DMS 273 treated with DMSO at 0.1 percent for 48 hours (cell line): ENCODE results near the gene CASP2.
"Not testable (repeated sequence)": the region's sequence is repeated elsewhere in the genome, so short reads cannot be mapped to it uniquely, and the experiment has no call there.

Experiments
- DNase-seq: peaks from one replicate; lab custom pipeline; 2025; lab: John Stamatoyannopoulos, UW

Gene CASP2

GRCh38 chr7:143264196-143264568 is 24.0 kb upstream of the CASP2 start:
- DNase-seq = not testable (repeated sequence)

GRCh38 chr7:143265017-143265693 is 23.0 kb upstream of the CASP2 start:
- no peak for DNase-seq

GRCh38 chr7:143269251-143269650 is 18.9 kb upstream of the CASP2 start:
- DNase-seq = no peak

GRCh38 chr7:143271240-143271639 is 16.9 kb upstream of the CASP2 start:
- no peak for DNase-seq

- no peak for DNase-seq
These were observed 15.3 kb upstream of the CASP2 start for GRCh38 chr7:143272871-143273270.

- no peak for DNase-seq
These were observed 8.7 kb upstream of the CASP2 start for GRCh38 chr7:143279186-143280098.

- DNase-seq = no peak
These were observed 8.0 kb upstream of the CASP2 start for GRCh38 chr7:143280160-143280559.

GRCh38 chr7:143280566-143280965 is 7.6 kb upstream of the CASP2 start:
- DNase-seq = no peak

GRCh38 chr7:143281529-143281928 is 6.6 kb upstream of the CASP2 start:
- DNase-seq = no peak

GRCh38 chr7:143282124-143282523 is 6.0 kb upstream of the CASP2 start:
- no peak for DNase-seq

GRCh38 chr7:143283381-143283780 is 4.8 kb upstream of the CASP2 start:
- DNase-seq = no peak

GRCh38 chr7:143284591-143285469 is 3.3 kb upstream of the CASP2 start, which contains the start of gene TMEM139:
TSS of gene TMEM139 (plus strand) at chr7:143284958. CDS start at chr7:143285958, 1,000 bp downstream.
- DNase-seq = no peak

GRCh38 chr7:143285470-143285778 is 2.7 kb upstream of the CASP2 start:
- DNase-seq = no peak

- DNase-seq = no peak
These were observed 2.2 kb upstream of the CASP2 start for GRCh38 chr7:143285806-143286521.

- no peak for DNase-seq
These were observed 1.6 kb upstream of the CASP2 start for GRCh38 chr7:143286522-143286890.

GRCh38 chr7:143287339-143287934 is 714 bp upstream of the CASP2 start:
- DNase-seq = no peak

- no peak for DNase-seq
These were observed 685 bp downstream of the CASP2 start for GRCh38 chr7:143288836-143289235.

GRCh38 chr7:143289421-143289820 is 1.3 kb downstream of the CASP2 start:
- no peak for DNase-seq

GRCh38 chr7:143289888-143290287 is 1.7 kb downstream of the CASP2 start:
- not testable (repeated sequence) for DNase-seq

GRCh38 chr7:143290293-143290692 is 2.1 kb downstream of the CASP2 start:
- DNase-seq = no peak

- no peak for DNase-seq
These were observed 4.7 kb downstream of the CASP2 start for GRCh38 chr7:143292876-143293275.
